Measurements from ENCODE around the gene FNBP1. TPM values are rescaled to one million over a fixed set of nuclear protein-coding genes. Genes with fewer than 3 reads are reported as not detected.

The FNBP1 gene
- total and polyA plus RNA-seq, 10 of the 15 experiments (the other 5 are each of a cell fraction or from before 2014, with no cell fraction given) = 64.5 to 353 (median 179) TPM

DNA sequence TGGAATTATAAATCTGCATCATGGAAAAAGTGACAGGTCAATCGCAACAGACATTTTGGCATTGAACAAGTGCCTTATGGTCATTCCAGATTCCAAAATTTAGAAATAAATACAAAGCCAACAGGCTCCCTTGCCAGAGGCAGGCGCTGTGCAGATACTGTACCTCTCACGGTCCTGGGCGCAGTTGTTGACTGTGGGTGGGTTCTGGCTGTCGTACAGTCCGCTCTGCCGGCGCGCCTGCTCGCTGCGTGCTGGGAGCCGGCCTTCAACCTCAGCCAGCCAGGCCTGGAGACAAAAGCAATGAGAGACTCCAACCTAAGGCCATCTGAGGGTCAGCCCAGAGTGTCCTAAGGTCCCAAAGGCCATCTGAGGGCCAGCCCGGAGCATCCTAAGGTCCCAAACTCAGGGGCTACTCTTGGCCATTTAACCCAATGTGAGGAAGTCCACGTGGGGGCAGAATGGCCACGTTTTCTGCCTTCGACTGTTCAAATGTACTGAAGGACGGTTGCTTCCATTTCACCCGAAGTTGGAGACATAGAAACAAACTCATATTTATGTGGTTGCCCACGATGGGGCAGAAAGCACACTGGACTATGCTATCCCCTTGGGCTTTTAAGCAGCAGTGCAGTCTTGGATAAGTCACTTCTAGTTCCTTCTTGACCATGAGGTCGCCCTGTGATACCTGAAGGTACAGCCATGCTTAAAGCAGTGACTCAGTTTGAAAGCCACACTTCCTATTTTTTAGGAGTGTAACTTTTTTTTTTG is 142.5 kb downstream of the FNBP1 start (continued):
- TF ChIP-seq, protein P1, sequence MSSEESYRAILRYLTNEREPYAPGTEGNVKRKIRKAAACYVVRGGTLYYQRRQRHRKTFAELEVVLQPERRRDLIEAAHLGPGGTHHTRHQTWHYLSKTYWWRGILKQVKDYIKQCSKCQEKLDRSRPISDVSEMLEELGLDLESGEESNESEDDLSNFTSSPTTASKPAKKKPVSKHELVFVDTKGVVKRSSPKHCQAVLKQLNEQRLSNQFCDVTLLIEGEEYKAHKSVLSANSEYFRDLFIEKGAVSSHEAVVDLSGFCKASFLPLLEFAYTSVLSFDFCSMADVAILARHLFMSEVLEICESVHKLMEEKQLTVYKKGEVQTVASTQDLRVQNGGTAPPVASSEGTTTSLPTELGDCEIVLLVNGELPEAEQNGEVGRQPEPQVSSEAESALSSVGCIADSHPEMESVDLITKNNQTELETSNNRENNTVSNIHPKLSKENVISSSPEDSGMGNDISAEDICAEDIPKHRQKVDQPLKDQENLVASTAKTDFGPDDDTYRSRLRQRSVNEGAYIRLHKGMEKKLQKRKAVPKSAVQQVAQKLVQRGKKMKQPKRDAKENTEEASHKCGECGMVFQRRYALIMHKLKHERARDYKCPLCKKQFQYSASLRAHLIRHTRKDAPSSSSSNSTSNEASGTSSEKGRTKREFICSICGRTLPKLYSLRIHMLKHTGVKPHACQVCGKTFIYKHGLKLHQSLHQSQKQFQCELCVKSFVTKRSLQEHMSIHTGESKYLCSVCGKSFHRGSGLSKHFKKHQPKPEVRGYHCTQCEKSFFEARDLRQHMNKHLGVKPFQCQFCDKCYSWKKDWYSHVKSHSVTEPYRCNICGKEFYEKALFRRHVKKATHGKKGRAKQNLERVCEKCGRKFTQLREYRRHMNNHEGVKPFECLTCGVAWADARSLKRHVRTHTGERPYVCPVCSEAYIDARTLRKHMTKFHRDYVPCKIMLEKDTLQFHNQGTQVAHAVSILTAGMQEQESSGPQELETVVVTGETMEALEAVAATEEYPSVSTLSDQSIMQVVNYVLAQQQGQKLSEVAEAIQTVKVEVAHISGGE (CRISPR knock-in tag; IDR thresholded peaks at IDR 0.05) = no peak
- TF ChIP-seq SIN3A (IDR thresholded peaks at IDR 0.05; ENCODE audit: low read depth, low read length) = no peak
- no peak for TF ChIP-seq EZH2 (IDR thresholded peaks at IDR 0.05; ENCODE audit: borderline replicate concordance, control insufficient read depth, low read depth, low read length)
- TF ChIP-seq, protein P2, sequence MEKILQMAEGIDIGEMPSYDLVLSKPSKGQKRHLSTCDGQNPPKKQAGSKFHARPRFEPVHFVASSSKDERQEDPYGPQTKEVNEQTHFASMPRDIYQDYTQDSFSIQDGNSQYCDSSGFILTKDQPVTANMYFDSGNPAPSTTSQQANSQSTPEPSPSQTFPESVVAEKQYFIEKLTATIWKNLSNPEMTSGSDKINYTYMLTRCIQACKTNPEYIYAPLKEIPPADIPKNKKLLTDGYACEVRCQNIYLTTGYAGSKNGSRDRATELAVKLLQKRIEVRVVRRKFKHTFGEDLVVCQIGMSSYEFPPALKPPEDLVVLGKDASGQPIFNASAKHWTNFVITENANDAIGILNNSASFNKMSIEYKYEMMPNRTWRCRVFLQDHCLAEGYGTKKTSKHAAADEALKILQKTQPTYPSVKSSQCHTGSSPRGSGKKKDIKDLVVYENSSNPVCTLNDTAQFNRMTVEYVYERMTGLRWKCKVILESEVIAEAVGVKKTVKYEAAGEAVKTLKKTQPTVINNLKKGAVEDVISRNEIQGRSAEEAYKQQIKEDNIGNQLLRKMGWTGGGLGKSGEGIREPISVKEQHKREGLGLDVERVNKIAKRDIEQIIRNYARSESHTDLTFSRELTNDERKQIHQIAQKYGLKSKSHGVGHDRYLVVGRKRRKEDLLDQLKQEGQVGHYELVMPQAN (conservative IDR thresholded peaks at IDR 0.05) = 0 out of 2 replicates have a peak, but pooled peaks have one; percentile 10
- TF ChIP-seq, protein P3, sequence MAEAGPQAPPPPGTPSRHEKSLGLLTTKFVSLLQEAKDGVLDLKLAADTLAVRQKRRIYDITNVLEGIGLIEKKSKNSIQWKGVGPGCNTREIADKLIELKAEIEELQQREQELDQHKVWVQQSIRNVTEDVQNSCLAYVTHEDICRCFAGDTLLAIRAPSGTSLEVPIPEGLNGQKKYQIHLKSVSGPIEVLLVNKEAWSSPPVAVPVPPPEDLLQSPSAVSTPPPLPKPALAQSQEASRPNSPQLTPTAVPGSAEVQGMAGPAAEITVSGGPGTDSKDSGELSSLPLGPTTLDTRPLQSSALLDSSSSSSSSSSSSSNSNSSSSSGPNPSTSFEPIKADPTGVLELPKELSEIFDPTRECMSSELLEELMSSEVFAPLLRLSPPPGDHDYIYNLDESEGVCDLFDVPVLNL (IDR thresholded peaks at IDR 0.05; ENCODE audit: low read depth, low read length) = no peak
- TF ChIP-seq NFXL1 (IDR thresholded peaks at IDR 0.05; ENCODE audit: borderline replicate concordance) = no peak
- peak; percentile 82 for TF ChIP-seq ZNF384 (IDR thresholded peaks at IDR 0.05; ENCODE audit: borderline replicate concordance, low read depth, low read length)
- TF ChIP-seq CBX3 (IDR thresholded peaks at IDR 0.05; ENCODE audit: borderline replicate concordance, low read depth) = no peak
- no peak for TF ChIP-seq ZNF217 (IDR thresholded peaks at IDR 0.05)
- peak; percentile 78 to 94 for TF ChIP-seq EP300 (IDR thresholded peaks at IDR 0.05; ENCODE audit: borderline replicate concordance in 1 of 2, control insufficient read depth in 1 of 2, low read depth in 2 of 2, low read length in 2 of 2)
- no peak for TF ChIP-seq WRNIP1 (IDR thresholded peaks at IDR 0.05; ENCODE audit: borderline replicate concordance, low read depth, low read length)
- TF ChIP-seq NR2F1 (conservative IDR thresholded peaks at IDR 0.05) = peak; percentile 89
- no peak for TF ChIP-seq NFYB (IDR thresholded peaks at IDR 0.05; ENCODE audit: insufficient read depth, low read depth, low read length)
- TF ChIP-seq RAD21 (IDR thresholded peaks at IDR 0.05; ENCODE audit: insufficient read depth, low read depth, low read length) = no peak
- TF ChIP-seq, protein P4, sequence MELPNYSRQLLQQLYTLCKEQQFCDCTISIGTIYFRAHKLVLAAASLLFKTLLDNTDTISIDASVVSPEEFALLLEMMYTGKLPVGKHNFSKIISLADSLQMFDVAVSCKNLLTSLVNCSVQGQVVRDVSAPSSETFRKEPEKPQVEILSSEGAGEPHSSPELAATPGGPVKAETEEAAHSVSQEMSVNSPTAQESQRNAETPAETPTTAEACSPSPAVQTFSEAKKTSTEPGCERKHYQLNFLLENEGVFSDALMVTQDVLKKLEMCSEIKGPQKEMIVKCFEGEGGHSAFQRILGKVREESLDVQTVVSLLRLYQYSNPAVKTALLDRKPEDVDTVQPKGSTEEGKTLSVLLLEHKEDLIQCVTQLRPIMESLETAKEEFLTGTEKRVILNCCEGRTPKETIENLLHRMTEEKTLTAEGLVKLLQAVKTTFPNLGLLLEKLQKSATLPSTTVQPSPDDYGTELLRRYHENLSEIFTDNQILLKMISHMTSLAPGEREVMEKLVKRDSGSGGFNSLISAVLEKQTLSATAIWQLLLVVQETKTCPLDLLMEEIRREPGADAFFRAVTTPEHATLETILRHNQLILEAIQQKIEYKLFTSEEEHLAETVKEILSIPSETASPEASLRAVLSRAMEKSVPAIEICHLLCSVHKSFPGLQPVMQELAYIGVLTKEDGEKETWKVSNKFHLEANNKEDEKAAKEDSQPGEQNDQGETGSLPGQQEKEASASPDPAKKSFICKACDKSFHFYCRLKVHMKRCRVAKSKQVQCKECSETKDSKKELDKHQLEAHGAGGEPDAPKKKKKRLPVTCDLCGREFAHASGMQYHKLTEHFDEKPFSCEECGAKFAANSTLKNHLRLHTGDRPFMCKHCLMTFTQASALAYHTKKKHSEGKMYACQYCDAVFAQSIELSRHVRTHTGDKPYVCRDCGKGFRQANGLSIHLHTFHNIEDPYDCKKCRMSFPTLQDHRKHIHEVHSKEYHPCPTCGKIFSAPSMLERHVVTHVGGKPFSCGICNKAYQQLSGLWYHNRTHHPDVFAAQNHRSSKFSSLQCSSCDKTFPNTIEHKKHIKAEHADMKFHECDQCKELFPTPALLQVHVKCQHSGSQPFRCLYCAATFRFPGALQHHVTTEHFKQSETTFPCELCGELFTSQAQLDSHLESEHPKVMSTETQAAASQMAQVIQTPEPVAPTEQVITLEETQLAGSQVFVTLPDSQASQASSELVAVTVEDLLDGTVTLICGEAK (IDR thresholded peaks at IDR 0.05; ENCODE audit: borderline replicate concordance) = no peak
- TF ChIP-seq JUND (IDR thresholded peaks at IDR 0.05; ENCODE audit: low read depth, low read length) = peak; percentile 91
- no peak for TF ChIP-seq SREBF2 (IDR thresholded peaks at IDR 0.05; ENCODE audit: low read length)
- TF ChIP-seq IKZF2 (IDR thresholded peaks at IDR 0.05) = peak; percentile 80 to 83
